ENCODE data around the gene RBM20.

- TF ChIP-seq PHB2 (IDR thresholded peaks at IDR 0.05; ENCODE audit: partially characterized antibody) (no peak), ZNF776 (CRISPR knock-in tag; IDR thresholded peaks at IDR 0.05) (no peak), SALL2 (CRISPR knock-in tag; IDR thresholded peaks at IDR 0.05) (no peak), NR1H2 (CRISPR knock-in tag; IDR thresholded peaks at IDR 0.05; ENCODE audit: borderline replicate concordance, low read depth) (no peak), POLR2A (IDR thresholded peaks at IDR 0.05; ENCODE audit: insufficient read depth in 1 of 2, low read depth in 2 of 2, low read length in 2 of 2) (no peak), POLR2AphosphoS2 (IDR thresholded peaks at IDR 0.05; ENCODE audit: low read depth, low read length) (no peak), JUN (CRISPR knock-in tag; IDR thresholded peaks at IDR 0.05) (no peak), CC2D1A (CRISPR knock-in tag; IDR thresholded peaks at IDR 0.05) (no peak), TEAD3 (CRISPR knock-in tag; optimal IDR thresholded peaks at IDR 0.05; ENCODE audit: borderline replicate concordance) (no peak), SMARCE1 (IDR thresholded peaks at IDR 0.05; ENCODE audit: borderline replicate concordance) (no peak), MAFG (CRISPR knock-in tag; IDR thresholded peaks at IDR 0.05) (no peak)
- TF ChIP-seq, protein P1, sequence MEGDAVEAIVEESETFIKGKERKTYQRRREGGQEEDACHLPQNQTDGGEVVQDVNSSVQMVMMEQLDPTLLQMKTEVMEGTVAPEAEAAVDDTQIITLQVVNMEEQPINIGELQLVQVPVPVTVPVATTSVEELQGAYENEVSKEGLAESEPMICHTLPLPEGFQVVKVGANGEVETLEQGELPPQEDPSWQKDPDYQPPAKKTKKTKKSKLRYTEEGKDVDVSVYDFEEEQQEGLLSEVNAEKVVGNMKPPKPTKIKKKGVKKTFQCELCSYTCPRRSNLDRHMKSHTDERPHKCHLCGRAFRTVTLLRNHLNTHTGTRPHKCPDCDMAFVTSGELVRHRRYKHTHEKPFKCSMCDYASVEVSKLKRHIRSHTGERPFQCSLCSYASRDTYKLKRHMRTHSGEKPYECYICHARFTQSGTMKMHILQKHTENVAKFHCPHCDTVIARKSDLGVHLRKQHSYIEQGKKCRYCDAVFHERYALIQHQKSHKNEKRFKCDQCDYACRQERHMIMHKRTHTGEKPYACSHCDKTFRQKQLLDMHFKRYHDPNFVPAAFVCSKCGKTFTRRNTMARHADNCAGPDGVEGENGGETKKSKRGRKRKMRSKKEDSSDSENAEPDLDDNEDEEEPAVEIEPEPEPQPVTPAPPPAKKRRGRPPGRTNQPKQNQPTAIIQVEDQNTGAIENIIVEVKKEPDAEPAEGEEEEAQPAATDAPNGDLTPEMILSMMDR (CRISPR knock-in tag; IDR thresholded peaks at IDR 0.05): no peak
These were observed 28.9 kb upstream of the RBM20 start for GRCh38 chr10:110615057-110615747.
